ENCODE measurements around the gene SOX10. TPM values are rescaled to one million over a fixed set of nuclear protein-coding genes. Genes with fewer than 3 reads are reported as not detected.

SOX10 gene
- total and polyA plus RNA-seq, 2 donors (not counting 1 experiment from before 2014, with no cell fraction given) = not detected

DNA sequence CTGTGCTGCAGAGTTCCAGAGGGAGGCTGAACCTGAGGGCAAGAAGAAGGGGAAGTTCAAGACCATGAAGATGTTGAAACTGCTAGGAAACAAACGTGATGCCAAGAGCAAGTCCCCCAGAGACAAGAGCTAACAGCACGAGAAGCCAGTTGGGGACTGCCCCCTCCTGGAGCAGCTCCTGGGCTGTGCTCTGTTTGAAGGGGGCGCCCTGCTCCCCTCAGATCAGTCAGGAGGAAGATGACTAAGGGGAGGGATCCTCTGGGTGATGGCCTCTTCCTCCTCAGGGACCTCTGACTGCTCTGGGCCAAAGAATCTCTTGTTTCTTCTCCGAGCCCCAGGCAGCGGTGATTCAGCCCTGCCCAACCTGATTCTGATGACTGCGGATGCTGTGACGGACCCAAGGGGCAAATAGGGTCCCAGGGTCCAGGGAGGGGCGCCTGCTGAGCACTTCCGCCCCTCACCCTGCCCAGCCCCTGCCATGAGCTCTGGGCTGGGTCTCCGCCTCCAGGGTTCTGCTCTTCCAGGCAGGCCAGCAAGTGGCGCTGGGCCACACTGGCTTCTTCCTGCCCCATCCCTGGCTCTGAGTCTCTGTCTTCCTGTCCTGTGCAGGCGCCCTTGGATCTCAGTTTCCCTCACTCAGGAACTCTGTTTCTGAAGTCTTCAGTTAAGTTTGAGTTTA is 43.5 kb downstream of the SOX10 start:
- Mint-ChIP-seq H3K27ac (peak overlapping the region; percentile 37), H3K4me3 (no peak overlapping the region), H3K4me1 (no peaks in the 10 kb centered on the region), H3K9me3 (ENCODE audit: insufficient read depth) (no peaks in the 10 kb centered on the region), H3K27me3 (no peaks in the 10 kb centered on the region)
- Histone ChIP-seq H3K4me2 (replicated peaks; ENCODE audit: low read depth, low read length, poor library complexity, severe bottlenecking) (no peak overlapping the region), H3K36me3 (replicated peaks in 1 of 2; ENCODE audit: control extremely low read depth in 1 of 2, control insufficient read depth in 1 of 2, extremely low read depth in 1 of 2, insufficient read depth in 2 of 2, low read length in 1 of 2) (peaks cover 2 to 23% of the 10 kb centered on the region in 2 experiments), H3K79me2 (ENCODE audit: control insufficient read depth, insufficient read depth, low read length) (no peaks in the 10 kb centered on the region), H3K27me3 (replicated peaks in 1 of 4; ENCODE audit: control extremely low read depth in 1 of 4, control insufficient read depth in 3 of 4, insufficient read depth in 4 of 4, low read length in 3 of 4) (no peaks in the 10 kb centered on the region), H4K20me1 (ENCODE audit: control insufficient read depth, insufficient read depth, low read length, poor library complexity, severe bottlenecking) (no peaks in the 10 kb centered on the region), H3K27ac (ENCODE audit: low read length in 2 of 2) (no peak overlapping the region), H3K9me3 (ENCODE audit: control extremely low read depth in 1 of 3, control insufficient read depth in 2 of 3, insufficient read depth in 1 of 3, low read length in 2 of 3) (no peaks in the 10 kb centered on the region), H2AFZ (ENCODE audit: insufficient read depth, low read depth, low read length, poor library complexity, severe bottlenecking) (no peak overlapping the region), H3K4me1 (ENCODE audit: control insufficient read depth in 2 of 2, insufficient read depth in 2 of 2, low read length in 2 of 2) (no peaks in the 10 kb centered on the region), H3K9ac (ENCODE audit: low read length) (no peak overlapping the region), H3K4me3 (ENCODE audit: control extremely low read depth in 1 of 5, extremely low read depth in 1 of 5, insufficient read depth in 1 of 5, low read depth in 2 of 5, low read length in 4 of 5) (no peak overlapping the region)
- POLR2A ChIA-PET = no interaction called here
- DNase-seq (no peak), ATAC-seq (ENCODE audit: low read depth) (no peak)
- intact Hi-C loops (cut with micrococcal nuclease) = no loop called here
- TF ChIP-seq, protein P1, sequence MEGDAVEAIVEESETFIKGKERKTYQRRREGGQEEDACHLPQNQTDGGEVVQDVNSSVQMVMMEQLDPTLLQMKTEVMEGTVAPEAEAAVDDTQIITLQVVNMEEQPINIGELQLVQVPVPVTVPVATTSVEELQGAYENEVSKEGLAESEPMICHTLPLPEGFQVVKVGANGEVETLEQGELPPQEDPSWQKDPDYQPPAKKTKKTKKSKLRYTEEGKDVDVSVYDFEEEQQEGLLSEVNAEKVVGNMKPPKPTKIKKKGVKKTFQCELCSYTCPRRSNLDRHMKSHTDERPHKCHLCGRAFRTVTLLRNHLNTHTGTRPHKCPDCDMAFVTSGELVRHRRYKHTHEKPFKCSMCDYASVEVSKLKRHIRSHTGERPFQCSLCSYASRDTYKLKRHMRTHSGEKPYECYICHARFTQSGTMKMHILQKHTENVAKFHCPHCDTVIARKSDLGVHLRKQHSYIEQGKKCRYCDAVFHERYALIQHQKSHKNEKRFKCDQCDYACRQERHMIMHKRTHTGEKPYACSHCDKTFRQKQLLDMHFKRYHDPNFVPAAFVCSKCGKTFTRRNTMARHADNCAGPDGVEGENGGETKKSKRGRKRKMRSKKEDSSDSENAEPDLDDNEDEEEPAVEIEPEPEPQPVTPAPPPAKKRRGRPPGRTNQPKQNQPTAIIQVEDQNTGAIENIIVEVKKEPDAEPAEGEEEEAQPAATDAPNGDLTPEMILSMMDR (IDR thresholded peaks at IDR 0.05) = no peak
- TF ChIP-seq EZH2 (IDR thresholded peaks at IDR 0.05; ENCODE audit: borderline replicate concordance, insufficient read depth, low read depth, low read length, poor library complexity, severe bottlenecking) = no peak
- CTCF ChIA-PET = no interaction called here
- WGBS (ENCODE audit: insufficient coverage) = 60% methylated on average over 11 of the region's 12 CpGs

DNA sequence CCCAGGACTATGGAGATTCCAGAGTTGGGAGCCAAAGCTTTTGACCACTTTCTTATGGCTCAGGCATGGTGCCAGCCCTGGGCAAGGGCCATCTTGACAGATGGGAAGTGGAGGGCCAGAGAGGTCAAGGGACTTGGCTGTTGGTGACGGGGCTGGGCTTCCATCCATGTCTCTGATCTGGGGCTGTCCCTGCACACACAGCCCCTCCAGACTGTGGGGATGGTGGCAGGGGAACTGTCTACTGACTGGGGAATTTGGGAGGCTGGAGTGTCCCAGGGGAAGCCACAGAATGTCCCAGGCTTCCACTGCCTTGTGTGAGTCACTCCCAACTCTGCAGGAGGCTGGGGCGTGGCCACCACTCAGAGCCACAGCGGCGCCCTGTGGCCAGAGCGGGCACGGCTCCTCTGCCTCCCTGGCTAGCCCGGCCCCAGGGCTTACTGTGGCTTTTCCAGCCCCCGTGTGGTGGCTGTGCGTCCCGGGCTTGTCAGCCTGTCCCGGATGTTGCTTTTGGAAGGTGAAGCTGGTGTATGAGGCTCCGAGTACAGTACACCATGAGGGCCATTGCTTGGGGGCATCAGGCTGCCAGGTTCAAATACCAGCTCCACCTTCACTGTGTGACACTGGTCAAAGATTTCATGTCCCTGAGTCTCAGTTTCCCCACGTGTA is 50.5 kb downstream of the SOX10 start:
- no peaks in the 10 kb centered on the region for H3K9me3 Mint-ChIP-seq (ENCODE audit: insufficient read depth)
- ATAC-seq (ENCODE audit: low read depth) (peak; percentile 99), DNase-seq (peak; percentile 83)
- TF ChIP-seq, protein P1 (IDR thresholded peaks at IDR 0.05) = peak; percentile 86
- TF ChIP-seq EZH2 (IDR thresholded peaks at IDR 0.05; ENCODE audit: borderline replicate concordance, insufficient read depth, low read depth, low read length, poor library complexity, severe bottlenecking) = no peak
- CTCF ChIA-PET = interaction anchor here (0.6 to 4.7 kb wide), 9 partner anchors 18 to 290 kb away, joined by 3 to 28 read pairs (median 4); partner anchors contain the start of genes C22orf23, MICALL1 and POLR2F
- H3K9ac ChIP-seq (ENCODE audit: low read length) = no peak overlapping the region
- peak overlapping the region; percentile 47 for H3K4me2 ChIP-seq (replicated peaks; ENCODE audit: low read depth, low read length, poor library complexity, severe bottlenecking)
- peaks cover 3% of the 10 kb centered on the region for H3K79me2 ChIP-seq (ENCODE audit: control insufficient read depth, insufficient read depth, low read length)
- POLR2A ChIA-PET = interaction anchor here (0.6 kb wide), 1 partner anchor 18 kb away, joined by 7 read pairs; no protein-coding TSS in a partner anchor
- no peak overlapping the region for H3K4me3 Mint-ChIP-seq
- no peaks in the 10 kb centered on the region for H3K27me3 Mint-ChIP-seq
- no peaks in the 10 kb centered on the region for H3K9me3 ChIP-seq (ENCODE audit: control extremely low read depth in 1 of 3, control insufficient read depth in 2 of 3, insufficient read depth in 1 of 3, low read length in 2 of 3)
- peaks cover 0 to 36% of the 10 kb centered on the region in 2 experiments for H3K36me3 ChIP-seq (replicated peaks in 1 of 2; ENCODE audit: control extremely low read depth in 1 of 2, control insufficient read depth in 1 of 2, extremely low read depth in 1 of 2, insufficient read depth in 2 of 2, low read length in 1 of 2)
- peaks cover 3 to 12% of the 10 kb centered on the region in 2 donors for H3K4me1 ChIP-seq (ENCODE audit: control insufficient read depth in 2 of 2, insufficient read depth in 2 of 2, low read length in 2 of 2)
- no peak overlapping the region for H3K27ac ChIP-seq (ENCODE audit: low read length in 2 of 2)
- 16% methylated on average over 8 of the region's 13 CpGs for WGBS (ENCODE audit: insufficient coverage)
- no peaks in the 10 kb centered on the region for H3K27me3 ChIP-seq (replicated peaks in 1 of 4; ENCODE audit: control extremely low read depth in 1 of 4, control insufficient read depth in 3 of 4, insufficient read depth in 4 of 4, low read length in 3 of 4)
- intact Hi-C loops (cut with micrococcal nuclease) = loop anchor here (1.0 to 5.0 kb wide), 3 partner anchors 19 to 37 kb away; partner anchors contain the start of genes C22orf23, MICALL1 and POLR2F
- no peak overlapping the region for H2AFZ ChIP-seq (ENCODE audit: insufficient read depth, low read depth, low read length, poor library complexity, severe bottlenecking)
- no peak overlapping the region for H3K4me3 ChIP-seq (ENCODE audit: control extremely low read depth in 1 of 5, extremely low read depth in 1 of 5, insufficient read depth in 1 of 5, low read depth in 2 of 5, low read length in 4 of 5)
- H3K27ac Mint-ChIP-seq = no peak overlapping the region
- peaks cover 19% of the 10 kb centered on the region for H3K4me1 Mint-ChIP-seq
- peaks cover 11% of the 10 kb centered on the region for H4K20me1 ChIP-seq (ENCODE audit: control insufficient read depth, insufficient read depth, low read length, poor library complexity, severe bottlenecking)
